PC-3 (cell line): Measurements from ENCODE around the gene DKK1. TPM values are rescaled to one million over a fixed set of nuclear protein-coding genes. Genes with fewer than 3 reads are reported as not detected.

Source experiments
- ATAC-seq: fragments of 200-7000 bp; cut with Tn5 transposase; 2 replicates; pipeline ENCODE4 v1.9.1; 2020; ENCODE audit warnings: mild to moderate bottlenecking, moderate library complexity
- BruUV-seq: library from RNA; stranded (reverse); fragments of 400-500 nt; replicated peaks from 2 replicates; lab custom pipeline; 2021; lab: Mats Ljungman, UMichigan
- CTCF ChIA-PET: fragments of 300-600 bp; sonication (Branson Sonifier 250); formaldehyde crosslinking; loops from one replicate; lab custom pipeline; 2022; ENCODE audit warnings: antibody characterized with exemption; lab: Charles Lee
- POLR2A ChIA-PET: fragments of 300-600 bp; sonication (Branson Sonifier 250); formaldehyde crosslinking; loops from one replicate; lab custom pipeline; 2022; ENCODE audit warnings: antibody characterized with exemption; ENCODE audit not compliant: unreplicated experiment; lab: Charles Lee
- DNase-seq: peaks from one replicate; pipeline ENCODE4 v3.0.0-alpha.2; 2015
- H2AFZ ChIP-seq: fragments of 300-600 bp; sonication (generic); 2 replicates; pipeline ENCODE4 v1.6.0; 2016; ENCODE audit warnings: antibody characterized with exemption, low read length
- H3F3A ChIP-seq: fragments of 300-600 bp; sonication (generic); one replicate; pipeline ENCODE4 v1.6.0; 2017; ENCODE audit warnings: antibody characterized with exemption, low read length, control low read depth, mild to moderate bottlenecking; ENCODE audit not compliant: unreplicated experiment
- H3K27ac ChIP-seq: fragments of 300-600 bp; sonication (generic); 2 replicates; pipeline ENCODE4 v1.5.1; 2016; ENCODE audit warnings: mild to moderate bottlenecking, low read length
- H3K27me3 ChIP-seq: fragments of 300-600 bp; sonication (generic); 2 replicates; pipeline ENCODE4 v1.6.1; 2016; ENCODE audit warnings: low read length, mixed read lengths
- H3K36me3 ChIP-seq: fragments of 300-600 bp; sonication (generic); 2 replicates; pipeline ENCODE4 v1.6.1; 2016; ENCODE audit warnings: low read depth, mixed run types, low read length, mixed read lengths
- H3K4me1 ChIP-seq: fragments of 300-600 bp; sonication (generic); 2 replicates; pipeline ENCODE4 v1.5.1; 2016; ENCODE audit warnings: low read length; ENCODE audit not compliant: insufficient read depth
- H3K4me2 ChIP-seq: fragments of 300-600 bp; sonication (generic); 2 replicates; pipeline ENCODE4 v1.6.0; 2016; ENCODE audit warnings: low read length
- H3K4me3 ChIP-seq: fragments of 300-600 bp; sonication (generic); 2 replicates; pipeline ENCODE4 v1.5.1; 2016; ENCODE audit warnings: mild to moderate bottlenecking, low read length, mixed read lengths
- H3K79me2 ChIP-seq: fragments of 300-600 bp; sonication (generic); 2 replicates; pipeline ENCODE4 v1.6.1; 2017; ENCODE audit warnings: low read length, mixed read lengths
- H3K9ac ChIP-seq: fragments of 300-600 bp; sonication (generic); 2 replicates; pipeline ENCODE4 v1.6.0; 2016; ENCODE audit warnings: mild to moderate bottlenecking, low read length
- H3K9me2 ChIP-seq: fragments of 300-600 bp; sonication (generic); replicated peaks from 2 replicates; pipeline ENCODE4 v1.6.1; 2016; ENCODE audit warnings: mixed run types, low read length, mixed read lengths
- H3K9me3 ChIP-seq: fragments of 300-600 bp; sonication (generic); 2 replicates; pipeline ENCODE4 v1.6.1; 2016; ENCODE audit warnings: low read length, mixed read lengths
- H4K20me1 ChIP-seq: fragments of 300-600 bp; sonication (generic); 2 replicates; pipeline ENCODE4 v1.6.1; 2016; ENCODE audit warnings: low read length, mixed read lengths
- EZH2 ChIP-seq: fragments of 300-600 bp; sonication (generic); IDR thresholded peaks from one replicate; pipeline ENCODE4 v1.6.1; 2017; ENCODE audit warnings: antibody characterized with exemption, mild to moderate bottlenecking, low read length; ENCODE audit not compliant: unreplicated experiment
- EZH2phosphoT487 ChIP-seq: fragments of 300-600 bp; sonication (generic); IDR thresholded peaks from 2 replicates; pipeline ENCODE4 v1.6.1; 2018; ENCODE audit warnings: mild to moderate bottlenecking, antibody characterized with exemption, low read length, borderline replicate concordance
- intact Hi-C: fragments of 100-400 bp; cut with micrococcal nuclease; formaldehyde crosslinking; loops from 2 replicates; pipeline ENCODE4 v1.9.0; 2023
- total RNA-seq: library from RNA; depleted of rRNA; stranded (reverse); fragments of >200 nt; gene quantifications from 2 replicates; pipeline ENCODE4 v1.2.3, GENCODE V29; 2014
- TF ChIP-seq, protein P1 (sequence below): fragments of 300-600 bp; sonication (generic); conservative IDR thresholded peaks from 2 replicates; pipeline ENCODE4 v1.5.1; 2017; ENCODE audit warnings: antibody characterized with exemption, low read depth, mild to moderate bottlenecking, low read length

The DKK1 gene
- total RNA-seq, 1 experiment from 2014 or later, result 1,592 TPM

DNA sequence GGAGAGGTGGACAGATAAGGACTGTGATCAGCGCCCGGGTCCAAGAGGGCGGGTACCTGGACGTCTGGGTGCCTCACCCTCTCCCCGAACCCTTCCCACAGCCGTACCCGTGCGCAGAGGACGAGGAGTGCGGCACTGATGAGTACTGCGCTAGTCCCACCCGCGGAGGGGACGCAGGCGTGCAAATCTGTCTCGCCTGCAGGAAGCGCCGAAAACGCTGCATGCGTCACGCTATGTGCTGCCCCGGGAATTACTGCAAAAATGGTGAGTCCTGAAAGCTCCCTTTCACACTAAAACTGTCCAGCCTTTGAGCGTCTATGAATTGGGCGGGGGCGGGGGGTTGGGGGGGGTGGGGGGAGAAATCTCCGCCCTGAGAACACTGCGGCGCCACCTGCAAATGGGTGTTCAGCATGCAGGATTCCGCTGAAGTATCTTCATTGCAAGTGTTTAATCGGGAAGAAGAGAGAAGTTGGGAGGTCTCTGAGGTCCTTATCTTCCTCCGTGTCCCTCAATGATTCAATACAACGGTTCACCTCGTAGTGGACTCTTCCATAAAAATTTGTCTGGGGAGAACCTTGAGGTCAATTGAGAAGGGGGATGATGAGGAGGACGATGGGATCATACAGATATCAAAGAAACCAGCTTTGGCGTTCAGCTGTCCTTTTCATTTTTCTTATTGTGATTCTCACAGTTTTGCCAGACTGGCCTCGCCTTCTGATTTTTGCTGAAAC lies 906 bp downstream of the DKK1 start:
- Histone ChIP-seq H3K9me2 (no peaks in the 10 kb centered on the region), H3K79me2 (peaks cover 67% of the 10 kb centered on the region), H3K9me3 (no peaks in the 10 kb centered on the region), H3K4me1 (peaks cover 54% of the 10 kb centered on the region), H3K36me3 (peaks cover 39% of the 10 kb centered on the region), H3K27ac (peak overlapping the region; percentile 82), H4K20me1 (peaks cover 9% of the 10 kb centered on the region), H2AFZ (peak overlapping the region; percentile 73), H3K27me3 (no peaks in the 10 kb centered on the region), H3K9ac (peak overlapping the region; percentile 87), H3F3A (peaks cover 47% of the 10 kb centered on the region), H3K4me3 (peak overlapping the region; percentile 76), H3K4me2 (peak overlapping the region; percentile 80)
- ChIA-PET POLR2A (interaction anchor here (0.6 to 2.8 kb wide), 9 partner anchors 20 to 934 kb away, joined by 3 to 27 read pairs (median 7); no protein-coding TSS in a partner anchor), CTCF (interaction anchor here (0.9 to 3.3 kb wide), 5 partner anchors 19 to 252 kb away, joined by 4 to 56 read pairs (median 37); no protein-coding TSS in a partner anchor)
- ATAC-seq (peak; percentile 1), DNase-seq (peak; percentile 80)
- TF ChIP-seq EZH2, result no peak
- TF ChIP-seq, protein P1, sequence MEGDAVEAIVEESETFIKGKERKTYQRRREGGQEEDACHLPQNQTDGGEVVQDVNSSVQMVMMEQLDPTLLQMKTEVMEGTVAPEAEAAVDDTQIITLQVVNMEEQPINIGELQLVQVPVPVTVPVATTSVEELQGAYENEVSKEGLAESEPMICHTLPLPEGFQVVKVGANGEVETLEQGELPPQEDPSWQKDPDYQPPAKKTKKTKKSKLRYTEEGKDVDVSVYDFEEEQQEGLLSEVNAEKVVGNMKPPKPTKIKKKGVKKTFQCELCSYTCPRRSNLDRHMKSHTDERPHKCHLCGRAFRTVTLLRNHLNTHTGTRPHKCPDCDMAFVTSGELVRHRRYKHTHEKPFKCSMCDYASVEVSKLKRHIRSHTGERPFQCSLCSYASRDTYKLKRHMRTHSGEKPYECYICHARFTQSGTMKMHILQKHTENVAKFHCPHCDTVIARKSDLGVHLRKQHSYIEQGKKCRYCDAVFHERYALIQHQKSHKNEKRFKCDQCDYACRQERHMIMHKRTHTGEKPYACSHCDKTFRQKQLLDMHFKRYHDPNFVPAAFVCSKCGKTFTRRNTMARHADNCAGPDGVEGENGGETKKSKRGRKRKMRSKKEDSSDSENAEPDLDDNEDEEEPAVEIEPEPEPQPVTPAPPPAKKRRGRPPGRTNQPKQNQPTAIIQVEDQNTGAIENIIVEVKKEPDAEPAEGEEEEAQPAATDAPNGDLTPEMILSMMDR, result no peak
- no peak for TF ChIP-seq EZH2phosphoT487
- BruUV-seq, result no TSS peak
- intact Hi-C loops, result loop anchor here (1.0 to 2.0 kb wide), 7 partner anchors 94 to 258 kb away; no protein-coding TSS in a partner anchor

DNA sequence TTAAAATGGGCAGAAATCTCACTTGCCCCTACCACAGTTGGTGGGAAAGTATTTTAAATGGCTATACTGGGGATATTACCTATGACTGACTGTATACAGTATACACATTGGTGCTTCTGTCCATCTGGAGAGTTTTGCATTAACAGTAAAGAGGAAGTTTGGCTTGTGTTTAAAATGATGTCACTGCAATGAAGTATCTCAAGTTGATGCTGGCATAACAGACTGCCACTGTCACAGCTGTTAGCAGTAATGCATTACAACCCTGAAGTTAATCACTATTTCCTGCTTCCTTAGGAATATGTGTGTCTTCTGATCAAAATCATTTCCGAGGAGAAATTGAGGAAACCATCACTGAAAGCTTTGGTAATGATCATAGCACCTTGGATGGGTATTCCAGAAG lies 1.9 kb downstream of the DKK1 start:
- peaks cover 61% of the 10 kb centered on the region for H3K4me1 ChIP-seq
- H2AFZ ChIP-seq, result no peak overlapping the region
- H3K79me2 ChIP-seq, result peaks cover 73% of the 10 kb centered on the region
- BruUV-seq, result no TSS peak
- no peaks in the 10 kb centered on the region for H3K27me3 ChIP-seq
- ATAC-seq, result no peak
- POLR2A ChIA-PET, result interaction anchor here (0.5 to 1.0 kb wide), 3 partner anchors 172 to 1341 kb away, joined by 3 to 7 read pairs (median 5); no protein-coding TSS in a partner anchor
- H3K4me3 ChIP-seq, result peak overlapping the region; percentile 76
- peak overlapping the region; percentile 82 for H3K27ac ChIP-seq
- peak overlapping the region; percentile 87 for H3K9ac ChIP-seq
- H3K9me3 ChIP-seq, result no peaks in the 10 kb centered on the region
- peak overlapping the region; percentile 77 for H3K4me2 ChIP-seq
- peaks cover 51% of the 10 kb centered on the region for H3F3A ChIP-seq
- DNase-seq, result peak; percentile 65
- peaks cover 9% of the 10 kb centered on the region for H4K20me1 ChIP-seq
- H3K36me3 ChIP-seq, result peaks cover 46% of the 10 kb centered on the region
- TF ChIP-seq, protein P1, result no peak
- TF ChIP-seq EZH2phosphoT487, result no peak
- TF ChIP-seq EZH2, result no peak
- intact Hi-C loops, result no loop called here
- H3K9me2 ChIP-seq, result no peaks in the 10 kb centered on the region
- CTCF ChIA-PET, result interaction anchor here (0.6 to 0.8 kb wide), 2 partner anchors 111 to 172 kb away, joined by 3 read pairs; no protein-coding TSS in a partner anchor
